GM18505 (cell line): ENCODE results near the gene ISY1.
"Not testable (repeated sequence)": the region's sequence is repeated elsewhere in the genome, so short reads cannot be mapped to it uniquely, and the experiment has no call there.

Experiments used
- ATAC-seq: cut with Tn5 transposase; IDR thresholded peaks from one replicate; pipeline ENCODE4 v1.9.1; 2021; ENCODE audit not compliant: unreplicated experiment
- POLR2A ChIP-seq: IDR thresholded peaks from 4 replicates; pipeline ENCODE4 v1.6.1; 2011; ENCODE audit warnings: borderline replicate concordance; ENCODE audit not compliant: insufficient read depth, insufficient read length; ENCODE audit errors: extremely low read depth

Gene ISY1

DNA sequence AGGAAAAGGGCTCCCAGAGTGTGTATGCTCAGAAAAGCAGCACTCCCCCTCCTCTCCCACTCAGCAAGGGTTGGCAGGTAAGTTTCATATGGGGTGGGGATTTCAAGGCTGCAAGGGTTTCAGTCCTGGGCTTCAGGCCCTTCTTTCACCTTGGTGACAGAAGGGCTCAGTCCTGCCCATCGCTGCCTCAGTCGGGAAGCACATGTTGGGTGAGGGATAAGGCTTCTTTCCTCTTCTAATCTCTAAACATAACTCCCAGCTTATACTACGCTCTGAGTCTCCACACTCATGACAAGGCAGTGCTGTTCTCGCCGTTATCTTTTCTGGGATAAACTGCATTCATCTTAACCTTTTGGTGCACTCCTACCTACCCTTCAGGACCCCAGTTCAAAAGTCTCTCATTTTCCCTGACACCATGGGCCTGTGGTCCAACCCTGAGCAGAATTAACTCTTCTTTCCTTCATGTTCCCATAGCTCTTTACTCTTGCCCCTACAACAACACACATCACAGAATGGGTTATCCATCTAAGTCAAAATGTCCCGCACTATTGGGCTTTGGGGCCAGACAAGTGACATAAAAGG lies 56.3 kb downstream of the ISY1 start:
- no peak for ATAC-seq
- TF ChIP-seq POLR2A = no peak

DNA sequence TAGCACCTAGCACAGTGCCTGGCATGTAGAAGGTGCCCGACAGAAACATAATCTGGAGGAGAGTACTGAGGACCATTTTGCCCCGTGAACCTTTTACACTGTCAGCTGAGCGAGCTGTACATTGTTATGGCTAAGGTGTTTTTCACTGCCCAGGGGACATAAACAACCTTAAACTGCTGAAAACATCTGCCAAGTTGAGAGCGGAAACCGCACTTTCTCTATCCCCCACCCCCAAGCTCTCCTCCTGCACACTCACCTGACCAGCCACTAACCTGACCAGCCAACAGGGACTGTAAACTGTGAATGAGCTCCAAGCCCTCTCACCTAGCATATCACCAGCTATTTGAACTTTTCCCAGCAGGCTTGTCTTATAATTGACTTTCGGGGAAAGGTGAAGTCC lies 56.8 kb downstream of the ISY1 start:
- no peak for TF ChIP-seq POLR2A
- ATAC-seq = no peak

DNA sequence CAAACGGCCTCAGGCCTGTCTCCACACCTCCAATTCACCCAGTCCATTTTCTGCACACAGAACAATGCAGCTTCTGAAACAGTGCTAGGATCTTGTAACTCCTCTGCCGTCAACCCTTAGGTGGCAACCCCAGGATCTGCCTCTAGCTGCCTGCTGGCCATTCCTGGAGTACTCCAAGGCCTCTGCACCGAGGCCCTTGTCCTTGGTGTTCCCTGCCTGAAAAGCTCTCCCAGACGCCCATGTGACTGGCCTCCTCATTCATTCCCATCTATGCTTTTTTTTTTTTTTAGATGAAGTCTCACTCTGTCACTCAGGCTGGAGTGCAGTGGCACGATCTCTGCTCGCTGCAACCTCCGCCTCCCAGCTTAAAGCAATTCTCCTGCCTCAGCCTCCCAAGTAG lies 57.6 kb downstream of the ISY1 start:
- ATAC-seq = no peak
- no peak for TF ChIP-seq POLR2A

DNA sequence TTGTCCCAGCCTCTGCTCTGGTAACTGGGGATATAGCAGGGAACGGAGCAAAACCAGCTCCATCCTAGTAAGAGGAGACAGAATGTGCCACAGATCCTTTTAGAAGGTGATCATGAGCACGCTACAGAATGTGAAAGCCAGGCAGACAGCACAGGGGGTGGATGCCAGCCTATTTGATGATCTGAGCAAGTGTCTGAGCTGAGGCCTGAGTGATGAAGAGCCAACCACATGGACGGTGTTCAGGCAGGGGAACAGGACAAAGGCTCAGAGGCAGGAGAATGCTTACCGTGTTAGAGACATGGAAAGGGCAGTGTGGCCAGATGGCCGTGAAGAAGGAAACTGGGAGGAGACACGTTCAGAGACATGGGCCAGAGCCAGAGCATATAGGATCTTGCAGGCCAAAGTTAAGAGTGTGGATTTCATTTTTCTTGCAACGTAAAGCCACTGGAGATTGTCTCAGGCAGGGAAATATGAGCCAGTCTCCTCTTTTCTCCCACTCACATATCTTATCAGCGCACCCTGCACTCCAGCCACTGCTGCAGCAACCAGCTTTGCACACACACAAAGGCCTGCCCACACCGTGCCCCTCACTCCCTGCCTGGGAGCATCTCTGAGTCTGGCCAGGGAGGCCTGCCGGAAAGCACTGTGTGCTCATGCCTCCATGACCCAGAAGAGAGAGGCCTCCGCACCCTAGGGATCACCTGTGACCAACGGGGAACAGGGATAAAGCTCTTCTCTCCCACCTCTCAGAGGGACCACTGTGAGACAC lies 59.3 kb downstream of the ISY1 start:
- no peak for ATAC-seq
- no peak for TF ChIP-seq POLR2A

DNA sequence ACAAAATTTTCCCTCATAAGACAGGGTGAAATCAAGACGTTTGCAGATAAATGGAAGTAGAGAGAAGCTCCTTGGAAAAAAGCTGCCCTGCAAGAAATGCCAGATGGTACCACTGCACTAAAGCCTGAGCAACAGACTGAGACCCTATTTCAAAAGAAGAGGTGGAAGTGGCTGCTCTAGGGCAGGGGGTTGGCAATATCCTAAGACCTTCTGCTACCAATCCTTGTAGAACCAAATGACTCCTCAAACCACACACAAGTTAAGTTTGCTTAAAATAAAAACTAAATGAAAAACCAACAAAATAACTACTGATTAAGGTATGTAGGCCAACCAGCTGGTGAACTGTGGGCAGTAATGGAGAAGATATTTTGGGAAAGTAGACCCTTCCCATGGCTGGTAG lies 60.6 kb downstream of the ISY1 start:
- TF ChIP-seq POLR2A = no peak
- ATAC-seq = no peak

DNA sequence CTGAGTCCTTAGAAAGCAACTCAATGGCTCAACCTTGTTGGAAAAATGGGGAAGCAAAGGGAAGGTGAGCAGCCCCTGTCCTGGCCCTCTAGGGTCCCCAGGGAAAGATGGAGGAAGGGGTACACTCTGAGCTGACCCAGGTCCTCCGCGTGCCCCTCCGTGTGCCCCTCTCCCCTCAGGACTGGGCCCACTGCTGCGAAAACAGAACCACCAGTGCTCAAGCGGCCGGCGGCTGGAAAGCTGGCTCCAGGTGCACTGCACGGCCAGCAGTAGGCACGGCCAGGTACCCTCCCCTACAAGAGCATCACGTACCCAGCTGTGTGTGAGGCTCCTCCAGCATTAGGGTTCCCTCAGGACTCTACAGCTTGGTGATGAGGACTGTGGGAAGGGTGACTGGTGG lies 65.6 kb downstream of the ISY1 start:
- no peak for ATAC-seq
- no peak for TF ChIP-seq POLR2A

DNA sequence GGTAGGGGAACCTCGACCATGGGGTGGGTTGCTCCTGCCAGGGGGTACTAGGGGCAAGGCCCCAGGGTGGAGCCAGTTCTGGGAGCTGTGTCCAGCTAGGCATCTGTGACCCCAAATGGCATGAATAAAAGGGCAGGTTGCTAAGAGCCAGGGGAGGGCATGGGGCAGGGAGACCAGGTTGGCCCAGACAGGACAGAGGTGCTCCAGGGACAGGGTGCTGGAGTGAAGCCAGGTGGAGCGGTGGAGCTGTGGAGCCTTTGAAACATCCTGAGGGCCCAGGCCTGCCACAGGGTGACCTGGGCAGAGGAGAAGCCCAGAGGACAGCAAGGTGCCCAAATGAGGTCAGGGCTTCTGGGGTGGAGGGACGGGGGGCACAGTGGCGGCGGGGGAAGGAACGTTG lies 72.6 kb downstream of the ISY1 start:
- ATAC-seq = not testable (repeated sequence)

DNA sequence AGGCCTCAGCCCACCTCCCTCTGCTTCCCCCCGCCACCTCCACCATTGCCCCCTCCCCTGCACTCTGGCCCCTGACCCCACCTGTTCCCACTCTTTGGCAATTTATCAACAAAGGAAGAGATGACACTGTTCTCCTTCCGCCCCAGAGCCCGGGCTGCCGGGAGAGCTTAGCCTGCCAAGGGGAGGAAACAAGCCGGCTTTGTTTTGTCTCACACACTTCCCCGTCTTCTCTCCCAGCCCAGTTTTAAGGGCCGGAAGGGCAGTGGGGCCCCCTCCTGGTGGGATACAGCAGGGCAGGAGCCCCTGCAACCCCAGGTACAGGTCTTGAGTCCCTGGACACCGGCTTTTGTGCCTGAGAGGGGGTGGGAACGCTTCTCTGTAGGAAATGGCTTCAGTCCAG lies 73.0 kb downstream of the ISY1 start:
- peak; percentile 61 for ATAC-seq

DNA sequence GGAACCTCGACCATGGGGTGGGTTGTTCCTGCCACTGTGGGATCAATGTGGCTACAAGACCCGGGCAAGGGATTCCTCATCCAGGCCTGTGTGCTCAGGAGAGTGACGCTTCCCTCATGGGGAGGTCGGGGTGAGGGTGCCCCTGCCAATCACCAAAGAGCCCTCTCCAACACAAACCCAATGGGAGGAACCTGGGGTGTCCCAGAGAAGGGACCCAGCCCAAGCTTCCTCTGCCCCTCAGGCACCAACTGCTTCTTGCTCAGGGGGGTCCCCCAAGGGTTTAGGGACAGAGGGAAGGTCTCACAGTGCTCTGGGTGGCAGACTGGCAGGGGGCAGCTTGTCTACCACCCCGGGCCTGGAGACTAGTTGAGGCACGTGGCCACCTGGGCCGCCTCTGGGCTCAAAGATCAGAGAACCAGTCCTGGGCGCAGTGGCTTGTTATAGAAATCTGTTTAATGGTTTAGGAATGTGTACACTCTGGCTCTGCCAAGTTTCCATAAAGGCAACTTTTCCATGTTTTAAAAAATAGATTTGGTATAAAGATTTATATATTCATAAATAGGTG lies 73.6 kb downstream of the ISY1 start:
- ATAC-seq = no peak
- TF ChIP-seq POLR2A = no peak

DNA sequence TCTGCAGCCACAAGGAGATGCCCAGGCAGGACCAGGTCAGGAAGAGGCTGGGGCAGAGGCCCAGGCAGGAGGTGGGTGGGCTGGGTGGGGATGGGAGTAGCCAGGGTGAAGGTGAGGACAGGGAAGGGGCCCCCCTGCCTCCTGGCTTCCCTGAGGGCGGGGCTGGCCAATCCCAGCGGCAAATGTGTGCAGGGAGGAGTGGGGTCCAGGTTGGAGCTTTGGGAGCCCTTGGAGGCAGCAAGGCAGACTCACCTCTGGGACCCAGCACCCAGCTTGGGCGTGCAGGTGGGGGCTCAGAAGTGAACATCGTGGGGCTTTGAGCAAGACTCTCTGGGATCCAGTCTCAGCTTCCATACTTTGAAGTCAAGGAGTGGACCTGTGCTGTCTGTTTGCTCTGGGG lies 75.0 kb downstream of the ISY1 start:
- TF ChIP-seq POLR2A = no peak
- no peak for ATAC-seq

DNA sequence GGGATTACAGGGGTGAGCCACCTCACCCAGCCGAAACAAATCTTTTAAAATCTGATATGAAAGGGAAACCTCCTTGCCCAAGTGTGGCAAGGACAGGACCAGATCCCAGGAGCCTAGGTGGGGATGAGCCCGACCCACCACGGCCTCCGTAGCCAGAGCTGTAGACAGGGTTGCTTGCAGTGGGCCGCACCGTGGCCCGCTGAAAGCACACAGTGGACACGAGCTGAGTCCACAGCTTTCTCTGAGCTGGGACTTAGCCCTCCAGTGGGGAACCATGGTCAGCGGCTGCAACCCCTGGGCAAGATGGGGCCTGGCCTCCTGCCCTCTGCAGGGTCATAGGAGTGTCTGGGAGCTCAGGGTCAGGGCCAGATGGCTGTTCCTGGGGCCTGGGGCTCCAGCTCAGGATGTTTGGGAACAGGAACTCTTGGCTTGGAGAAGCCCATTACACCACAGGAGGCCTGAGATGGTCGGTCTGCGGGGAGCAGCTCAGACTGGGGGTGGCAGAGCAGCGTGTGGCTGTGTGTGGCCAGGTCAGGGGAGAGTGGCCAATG lies 75.6 kb downstream of the ISY1 start:
- no peak for TF ChIP-seq POLR2A
- ATAC-seq = no peak

DNA sequence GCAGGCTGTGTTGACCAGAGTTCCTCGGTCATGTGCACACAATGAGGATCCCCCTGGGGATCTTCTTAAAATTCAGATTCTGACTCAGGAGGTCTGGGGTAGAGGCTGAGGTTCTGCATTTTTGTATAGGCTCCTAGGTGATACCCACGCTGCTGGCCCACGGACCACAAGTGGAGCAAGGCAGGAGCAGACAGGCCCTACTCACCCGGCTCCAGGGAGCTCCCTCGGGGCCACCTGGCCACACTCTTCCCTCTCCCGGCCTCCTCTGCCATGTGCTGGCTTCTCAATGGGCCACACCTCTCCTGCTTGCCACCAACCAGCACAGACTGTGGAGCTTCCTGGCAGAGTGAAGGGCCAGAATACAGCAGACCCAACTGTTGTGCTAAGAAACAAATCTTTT lies 76.4 kb downstream of the ISY1 start:
- TF ChIP-seq POLR2A = no peak
- ATAC-seq = no peak

DNA sequence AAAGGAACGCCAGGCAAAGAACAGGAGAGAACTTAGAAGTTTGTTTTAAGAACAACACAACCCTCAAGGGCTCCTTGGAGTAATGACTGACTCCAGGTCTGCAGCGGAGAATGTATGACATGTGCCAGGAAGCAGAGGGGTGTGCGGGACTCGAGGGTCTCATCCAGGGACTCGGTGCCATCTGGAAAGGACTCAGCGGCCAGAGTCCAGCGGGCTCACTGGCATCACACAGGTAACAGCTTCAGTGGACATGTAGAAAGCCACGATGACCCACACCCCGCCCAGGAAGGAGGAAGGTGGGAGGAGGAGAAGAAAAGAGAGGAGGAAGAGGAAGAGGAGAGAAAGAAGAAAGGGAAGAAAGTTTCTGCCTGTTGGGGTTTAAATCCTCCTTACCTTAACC lies 78.8 kb downstream of the ISY1 start:
- TF ChIP-seq POLR2A = no peak
- no peak for ATAC-seq

DNA sequence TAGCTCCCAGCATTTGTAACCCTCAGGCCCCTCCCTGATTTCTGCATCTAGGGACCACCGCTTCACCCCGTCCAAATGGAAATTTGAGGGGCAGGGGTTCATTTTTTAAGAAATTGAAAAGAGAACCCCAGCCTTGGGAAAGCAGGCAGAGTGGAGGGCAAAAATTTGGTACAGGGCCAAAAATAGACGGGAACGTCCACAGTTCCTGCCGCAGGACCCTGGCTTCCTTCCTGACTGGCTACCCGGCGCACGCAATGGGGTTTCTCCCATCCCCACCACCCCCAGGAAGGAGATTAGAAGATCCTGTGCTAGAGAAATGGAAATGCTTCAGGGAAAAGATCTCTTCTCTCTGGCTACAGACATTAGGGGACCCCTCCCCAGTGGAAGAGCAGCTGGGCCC lies 79.4 kb downstream of the ISY1 start:
- no peak for ATAC-seq
- TF ChIP-seq POLR2A = no peak
